CD4-positive, alpha-beta T cell treated with Interleukin-12 subunit alpha and Interleukin-12 subunit beta, for 1 hour (primary cell): ENCODE results near the gene DUOXA2.
A peak's percentile ranks its signal among the peaks of the same experiment; 100 is the strongest.

ENCODE experiments used
- DNase-seq: peaks from one replicate; pipeline ENCODE4 v3.0.0-alpha.2; 2020

Gene DUOXA2

DNA sequence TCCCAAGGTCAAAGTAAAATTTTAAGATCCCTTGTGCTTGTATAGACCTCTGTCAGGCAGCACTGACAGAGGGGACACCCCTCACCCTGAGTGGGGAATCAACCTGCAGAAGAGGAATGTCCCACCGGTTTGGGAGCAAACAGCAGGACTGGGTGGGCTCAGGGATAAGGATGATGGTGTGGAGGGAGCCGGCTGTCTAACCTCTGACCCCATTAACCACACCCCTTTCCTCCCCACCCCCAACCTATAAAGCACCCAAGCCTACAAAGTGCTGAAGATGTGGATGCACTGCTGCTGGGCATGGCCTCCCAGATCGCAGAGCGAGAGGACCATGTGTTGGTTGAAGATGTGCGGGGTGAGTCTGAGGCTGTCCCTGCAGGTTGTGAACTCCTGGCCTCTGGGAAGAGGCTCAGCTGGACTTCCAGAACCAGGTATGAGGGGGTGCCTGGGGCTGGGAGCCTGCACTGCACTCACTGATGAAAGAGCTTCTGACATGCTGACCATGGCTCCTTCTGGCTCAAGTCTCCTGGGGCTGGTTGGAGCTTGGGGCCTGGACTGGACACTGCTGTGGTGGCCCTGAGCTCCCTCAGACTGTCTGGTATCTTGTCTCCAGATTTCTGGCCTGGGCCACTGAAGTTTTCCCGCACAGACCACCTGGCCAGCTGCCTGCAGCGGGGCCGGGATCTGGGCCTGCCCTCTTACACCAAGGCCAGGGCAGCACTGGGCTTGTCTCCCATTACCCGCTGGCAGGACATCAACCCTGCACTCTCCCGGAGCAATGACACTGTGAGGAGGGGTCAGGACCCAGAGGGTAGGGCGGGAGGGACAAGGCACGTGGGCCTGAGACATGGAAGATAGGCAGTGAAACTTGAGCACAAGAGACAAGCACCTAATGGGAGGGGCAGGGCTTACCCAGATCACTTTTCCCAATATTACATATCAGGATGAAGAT is 25.0 kb downstream of the DUOXA2 start:
- no peak for DNase-seq

DNA sequence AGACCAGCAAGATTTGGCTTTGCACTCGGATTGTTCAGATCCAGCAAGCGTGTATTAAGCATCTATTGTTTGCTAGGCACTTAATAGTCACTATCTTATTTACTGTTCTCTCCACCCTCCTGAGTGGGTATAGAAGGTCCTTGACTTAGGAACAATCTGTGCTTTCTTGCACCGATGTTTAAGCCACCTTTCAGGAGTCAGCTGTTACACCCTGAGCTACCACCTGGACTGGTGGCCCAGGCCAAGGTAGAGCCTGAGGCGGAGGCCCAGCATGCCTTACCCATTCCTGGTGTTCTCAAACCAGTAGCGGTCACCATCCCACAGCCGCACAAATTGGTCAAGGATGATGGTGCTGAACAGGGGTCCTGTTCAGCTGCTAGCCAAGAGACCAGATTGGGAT is 25.6 kb downstream of the DUOXA2 start:
- DNase-seq = no peak

DNA sequence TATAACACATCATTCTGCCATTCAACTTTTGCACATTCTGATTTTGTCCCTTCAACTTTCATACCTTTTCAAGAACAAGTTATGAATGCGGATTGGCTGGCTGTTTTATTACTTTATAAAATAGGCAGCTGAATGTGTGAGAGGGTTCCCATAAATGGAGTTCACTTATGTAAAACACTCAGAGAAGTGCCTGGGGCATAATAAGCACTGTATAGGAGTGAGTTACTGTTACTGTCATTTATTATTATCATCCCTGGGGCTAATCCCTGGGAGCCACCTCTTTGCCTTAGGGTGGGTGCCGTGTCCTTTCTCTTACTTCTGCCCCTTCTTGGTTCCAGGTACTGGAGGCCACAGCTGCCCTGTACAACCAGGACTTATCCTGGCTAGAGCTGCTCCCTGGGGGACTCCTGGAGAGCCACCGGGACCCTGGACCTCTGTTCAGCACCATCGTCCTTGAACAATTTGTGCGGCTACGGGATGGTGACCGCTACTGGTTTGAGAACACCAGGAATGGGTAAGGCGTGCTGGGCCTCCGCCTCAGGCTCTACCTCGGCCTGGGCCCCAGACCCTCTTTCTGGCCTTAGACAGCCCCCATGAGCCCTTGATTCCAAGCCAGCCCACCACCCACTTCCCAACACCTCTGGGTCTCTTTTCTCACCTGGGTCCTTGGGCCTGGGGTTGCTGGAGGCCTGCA is 26.6 kb downstream of the DUOXA2 start:
- no peak for DNase-seq

DNA sequence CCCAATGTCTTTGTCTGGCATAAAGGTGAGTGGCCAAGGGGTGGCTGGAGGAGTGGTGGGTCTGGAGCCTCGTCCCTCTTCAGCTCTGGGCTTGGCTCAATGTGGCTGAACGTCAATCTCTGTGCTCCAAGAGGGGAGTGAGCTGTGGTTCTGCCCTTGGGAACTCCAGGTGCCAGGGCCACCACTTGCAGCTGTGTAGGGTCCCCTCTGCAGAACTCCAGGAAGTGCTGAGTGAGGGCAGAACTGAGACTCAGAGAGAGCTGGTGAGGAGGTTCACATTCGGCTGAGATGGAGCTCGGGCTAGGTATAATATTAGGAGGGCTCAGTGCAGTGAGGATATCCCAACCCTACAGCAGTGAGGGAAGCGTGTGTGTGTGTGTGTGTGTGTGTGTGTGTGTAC is 27.3 kb downstream of the DUOXA2 start:
- DNase-seq = no peak

DNA sequence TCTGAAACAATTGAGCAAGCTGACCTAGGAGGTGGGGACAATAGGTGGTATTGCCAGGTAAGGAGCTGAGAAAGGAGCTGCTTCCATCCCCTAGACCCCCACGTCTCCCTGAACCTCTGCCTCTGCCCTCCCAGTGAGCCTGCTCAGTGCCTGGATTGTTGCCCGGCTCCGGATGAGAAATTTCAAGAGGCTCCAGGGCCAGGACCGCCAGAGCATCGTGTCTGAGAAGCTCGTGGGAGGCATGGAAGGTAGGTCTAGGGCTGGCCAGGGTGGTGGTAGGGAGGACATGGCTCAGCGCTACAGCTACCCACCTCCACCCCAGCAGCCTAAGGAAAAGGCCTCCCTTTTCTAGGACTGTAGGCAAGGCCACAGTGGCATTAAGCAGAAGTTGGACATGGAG is 28.9 kb downstream of the DUOXA2 start:
- DNase-seq = no peak

DNA sequence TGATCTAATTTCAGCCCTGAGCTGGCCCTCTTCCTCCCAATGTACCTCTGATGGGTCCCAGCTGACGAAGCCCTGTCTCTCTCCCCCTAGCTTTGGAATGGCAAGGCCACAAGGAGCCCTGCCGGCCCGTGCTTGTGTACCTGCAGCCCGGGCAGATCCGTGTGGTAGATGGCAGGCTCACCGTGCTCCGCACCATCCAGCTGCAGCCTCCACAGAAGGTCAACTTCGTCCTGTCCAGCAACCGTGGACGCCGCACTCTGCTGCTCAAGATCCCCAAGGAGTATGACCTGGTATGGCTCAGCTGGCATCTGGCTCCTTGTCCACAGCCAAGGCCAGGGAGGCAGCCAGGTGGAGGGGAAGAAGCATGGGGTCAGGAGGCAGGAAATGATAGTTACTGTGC is 29.8 kb downstream of the DUOXA2 start:
- DNase-seq = no peak

DNA sequence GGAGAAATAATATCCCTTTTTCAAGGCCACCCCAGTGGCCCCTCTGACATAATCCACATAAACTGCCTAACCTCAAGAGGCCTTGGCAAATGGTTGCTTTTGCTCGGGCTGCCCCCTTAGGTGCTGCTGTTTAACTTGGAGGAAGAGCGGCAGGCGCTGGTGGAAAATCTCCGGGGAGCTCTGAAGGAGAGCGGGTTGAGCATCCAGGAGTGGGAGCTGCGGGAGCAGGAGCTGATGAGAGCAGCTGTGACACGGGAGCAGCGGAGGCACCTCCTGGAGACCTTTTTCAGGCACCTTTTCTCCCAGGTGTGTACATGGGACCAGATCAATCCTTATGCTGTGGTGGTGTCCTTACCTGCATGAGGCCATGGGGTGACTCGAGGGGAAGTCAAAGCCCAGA is 30.6 kb downstream of the DUOXA2 start:
- DNase-seq = no peak

DNA sequence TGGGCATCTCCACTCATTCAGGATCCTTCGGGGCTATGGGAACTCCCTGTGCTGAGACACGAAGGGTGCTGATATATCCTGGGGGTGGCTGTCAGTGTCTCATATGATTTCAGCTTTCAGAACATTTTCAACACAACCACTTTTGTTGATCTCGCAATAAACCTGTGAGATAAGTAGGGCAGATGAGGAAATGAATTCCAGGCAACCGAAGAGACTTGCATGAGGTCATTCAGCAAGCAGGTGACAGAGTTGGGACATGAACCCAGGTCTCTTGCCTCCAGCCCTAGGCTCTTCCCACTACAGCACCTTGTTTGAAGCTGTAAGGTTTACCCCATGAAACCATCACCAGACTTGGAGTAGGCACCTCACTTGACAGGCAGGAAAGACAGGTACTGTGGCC is 32.3 kb downstream of the DUOXA2 start:
- DNase-seq = no peak

DNA sequence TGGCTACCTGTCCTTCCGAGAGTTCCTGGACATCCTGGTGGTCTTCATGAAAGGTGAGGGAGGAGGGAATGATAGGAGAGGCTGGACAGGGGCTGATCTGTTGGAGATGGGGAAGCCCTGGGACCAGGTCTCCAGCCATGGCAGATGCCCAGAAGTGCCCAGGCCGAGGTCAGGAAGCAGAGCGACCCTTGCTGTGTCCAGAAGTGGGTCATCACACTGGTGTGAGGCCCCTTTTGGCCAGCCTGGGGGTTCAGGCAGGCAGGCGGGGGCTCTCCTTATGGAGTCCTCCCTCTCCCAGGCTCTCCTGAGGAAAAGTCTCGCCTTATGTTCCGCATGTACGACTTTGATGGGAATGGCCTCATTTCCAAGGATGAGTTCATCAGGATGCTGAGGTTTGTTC is 33.5 kb downstream of the DUOXA2 start:
- no peak for DNase-seq

DNA sequence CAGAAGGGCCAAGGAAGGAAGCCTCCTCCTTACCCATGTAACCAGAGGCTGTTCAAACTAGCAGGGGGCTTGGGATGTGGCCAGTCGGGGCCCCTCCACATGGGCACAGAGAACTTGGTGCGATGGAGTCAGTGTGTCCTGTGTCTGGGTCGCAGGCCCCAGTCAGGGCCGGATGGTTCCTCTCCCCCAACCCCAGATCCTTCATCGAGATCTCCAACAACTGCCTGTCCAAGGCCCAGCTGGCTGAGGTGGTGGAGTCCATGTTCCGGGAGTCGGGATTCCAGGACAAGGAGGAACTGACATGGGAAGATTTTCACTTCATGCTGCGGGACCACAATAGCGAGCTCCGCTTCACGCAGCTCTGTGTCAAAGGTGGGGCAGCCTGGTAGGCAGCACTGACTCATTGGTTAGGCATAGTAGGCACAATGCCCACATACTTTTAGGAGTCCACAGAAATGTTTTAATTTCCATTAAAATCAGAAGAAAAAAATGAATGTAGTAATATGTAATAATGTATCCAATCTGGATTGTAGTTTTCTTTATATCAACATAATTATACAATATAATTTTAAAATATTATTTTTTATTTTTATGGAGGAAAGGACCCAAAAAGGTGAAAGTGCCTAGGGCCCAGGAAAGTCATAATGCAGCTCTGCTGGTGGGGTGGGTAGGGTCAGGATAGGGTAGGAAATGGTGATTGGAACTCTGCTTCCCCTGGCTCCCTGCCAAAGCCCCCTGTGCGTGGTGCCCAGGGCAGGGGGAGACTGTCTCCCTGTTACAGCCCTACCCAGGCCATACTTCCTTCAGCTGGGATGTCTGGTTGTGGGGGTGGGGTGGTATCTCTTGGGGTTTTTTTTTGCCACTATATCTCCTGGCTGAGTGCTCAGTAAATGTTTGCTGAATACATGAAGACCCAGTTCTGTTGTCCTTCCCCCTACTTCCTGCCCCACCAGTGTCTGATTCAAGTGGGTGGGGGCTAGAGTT is 34.2 kb downstream of the DUOXA2 start:
- DNase-seq = no peak

DNA sequence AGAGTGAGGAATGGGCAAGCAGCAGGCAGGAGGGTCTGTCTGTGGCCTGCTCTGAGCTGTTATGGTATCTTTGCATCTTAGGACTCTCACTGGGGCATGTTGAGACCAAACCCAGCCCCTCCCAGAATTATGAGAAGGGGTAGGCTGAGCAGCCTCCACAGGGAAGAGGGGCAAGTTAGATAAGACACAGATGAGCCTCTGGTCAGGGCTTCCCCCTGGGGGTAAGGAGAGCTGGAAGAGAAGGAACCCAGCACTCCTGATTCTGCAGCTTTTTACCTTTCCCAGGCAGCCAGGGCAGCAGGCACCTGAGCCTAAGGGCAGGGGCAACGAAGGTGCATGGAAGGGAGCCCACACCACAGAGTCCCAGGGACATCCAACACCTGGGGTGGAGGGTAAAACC is 34.9 kb downstream of the DUOXA2 start:
- no peak for DNase-seq

DNA sequence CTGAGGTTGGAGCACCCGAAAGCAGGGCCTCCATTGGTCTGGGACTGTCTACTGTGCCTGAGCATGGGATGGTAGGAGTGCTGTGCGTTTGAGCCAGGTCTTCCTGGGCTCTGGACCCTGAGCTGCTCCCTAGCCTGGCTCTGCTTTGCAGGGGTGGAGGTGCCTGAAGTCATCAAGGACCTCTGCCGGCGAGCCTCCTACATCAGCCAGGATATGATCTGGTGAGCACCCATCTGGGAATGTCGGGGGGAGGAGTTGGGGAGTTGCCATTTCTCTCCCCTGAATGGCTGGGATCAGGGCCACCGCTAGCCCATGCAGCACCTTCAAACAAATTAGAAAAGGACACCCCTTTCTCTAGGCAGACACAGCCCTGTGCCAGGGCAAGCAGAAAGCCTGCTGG is 36.4 kb downstream of the DUOXA2 start:
- no peak for DNase-seq

DNA sequence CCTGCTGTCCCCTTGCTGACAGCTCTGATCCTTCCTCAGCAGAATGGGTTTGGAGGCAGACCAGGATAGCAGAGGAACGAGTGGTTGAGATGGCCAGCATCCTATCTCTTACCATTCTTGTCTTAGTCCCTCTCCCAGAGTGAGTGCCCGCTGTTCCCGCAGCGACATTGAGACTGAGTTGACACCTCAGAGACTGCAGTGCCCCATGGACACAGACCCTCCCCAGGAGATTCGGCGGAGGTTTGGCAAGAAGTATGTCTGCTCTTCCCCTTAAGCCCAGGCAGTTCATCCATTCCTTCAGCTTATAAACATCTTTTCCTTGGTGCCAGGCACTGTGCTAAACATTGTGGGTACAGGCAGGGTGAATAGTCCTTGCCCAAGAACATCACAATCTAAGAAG is 36.9 kb downstream of the DUOXA2 start:
- no peak for DNase-seq

DNA sequence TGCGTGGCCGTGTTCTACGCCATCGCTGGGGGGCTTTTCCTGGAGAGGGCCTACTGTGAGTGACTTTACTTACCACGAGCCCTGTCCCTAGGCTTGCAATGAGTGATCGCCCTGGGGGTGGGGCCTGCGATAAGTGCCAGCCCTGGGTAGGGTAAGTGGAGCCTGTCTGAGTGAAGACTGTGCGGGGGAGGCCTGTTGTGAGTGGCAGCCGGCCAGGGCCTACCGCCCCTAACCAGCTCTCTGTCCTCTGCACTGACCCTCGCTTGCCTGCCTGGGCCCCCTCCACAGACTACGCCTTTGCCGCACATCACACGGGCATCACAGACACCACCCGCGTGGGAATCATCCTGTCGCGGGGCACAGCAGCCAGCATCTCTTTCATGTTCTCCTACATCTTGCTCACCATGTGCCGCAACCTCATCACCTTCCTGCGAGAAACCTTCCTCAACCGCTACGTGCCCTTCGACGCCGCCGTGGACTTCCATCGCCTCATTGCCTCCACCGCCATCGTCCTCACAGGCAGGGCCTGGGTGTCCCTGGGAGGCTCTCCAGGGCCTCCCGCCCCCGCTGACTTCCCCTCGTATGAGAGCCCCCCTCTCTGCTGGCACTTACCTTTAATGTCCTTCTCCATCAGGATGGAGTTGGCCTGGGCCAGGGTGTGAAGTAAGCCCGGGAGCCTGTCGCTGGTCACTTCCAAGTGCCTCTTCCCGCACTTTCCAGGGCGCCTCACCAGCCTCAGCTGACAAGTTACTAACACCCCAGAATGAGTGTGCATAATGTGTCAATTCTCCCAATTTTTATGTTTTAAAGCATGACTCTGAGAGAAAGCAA is 38.1 kb downstream of the DUOXA2 start:
- DNase-seq = no peak

DNA sequence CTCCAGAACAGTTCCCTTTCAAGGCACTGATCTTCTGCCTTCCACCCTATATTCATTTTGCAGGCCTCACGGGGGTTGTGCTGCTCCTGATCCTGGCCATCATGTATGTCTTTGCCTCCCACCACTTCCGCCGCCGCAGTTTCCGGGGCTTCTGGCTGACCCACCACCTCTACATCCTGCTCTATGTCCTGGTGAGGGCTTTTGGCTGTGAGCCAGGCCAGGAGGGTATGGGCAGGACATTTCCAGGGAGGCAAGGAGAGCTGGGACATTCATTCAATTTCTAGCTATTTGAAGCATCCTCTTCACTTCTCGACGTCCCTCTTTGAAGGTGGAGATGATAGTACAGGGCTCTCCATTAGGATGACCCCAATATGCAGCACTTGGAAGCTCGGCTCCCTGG is 41.6 kb downstream of the DUOXA2 start:
- no peak for DNase-seq

DNA sequence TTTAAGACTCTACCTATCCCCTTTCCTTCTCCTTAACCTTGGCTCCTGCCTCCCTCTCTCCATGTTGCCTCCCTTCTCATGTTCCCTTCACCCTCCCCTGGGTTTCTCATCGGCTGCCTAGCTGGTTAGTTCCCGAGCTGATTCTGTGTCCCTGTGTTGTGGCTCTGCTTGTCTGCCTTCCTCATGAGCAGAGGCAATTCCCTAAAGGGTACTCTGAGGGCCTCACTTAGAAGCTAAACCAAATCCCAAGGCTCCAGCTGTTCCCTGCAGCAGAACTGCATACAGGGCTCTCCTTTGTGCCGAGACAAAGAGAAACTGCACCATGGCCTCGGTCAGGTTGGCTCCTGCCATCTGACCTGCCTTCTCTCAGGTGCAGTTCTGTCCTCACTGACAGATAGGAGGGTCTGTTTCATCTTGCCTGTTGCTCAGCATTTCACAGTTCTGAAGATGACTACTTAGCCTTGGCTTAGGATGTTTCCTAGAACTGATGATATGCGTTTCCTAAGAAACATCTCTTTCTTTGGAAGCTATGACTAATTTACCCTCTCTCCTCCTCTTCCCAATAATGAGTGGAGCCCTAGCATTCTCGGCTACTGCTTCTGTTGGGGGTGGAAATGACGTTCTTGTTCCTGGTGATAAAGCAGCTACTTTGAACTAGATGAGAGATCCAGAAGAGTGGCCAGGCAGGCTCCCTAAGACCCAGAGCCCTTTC is 42.8 kb downstream of the DUOXA2 start:
- DNase-seq = no peak

DNA sequence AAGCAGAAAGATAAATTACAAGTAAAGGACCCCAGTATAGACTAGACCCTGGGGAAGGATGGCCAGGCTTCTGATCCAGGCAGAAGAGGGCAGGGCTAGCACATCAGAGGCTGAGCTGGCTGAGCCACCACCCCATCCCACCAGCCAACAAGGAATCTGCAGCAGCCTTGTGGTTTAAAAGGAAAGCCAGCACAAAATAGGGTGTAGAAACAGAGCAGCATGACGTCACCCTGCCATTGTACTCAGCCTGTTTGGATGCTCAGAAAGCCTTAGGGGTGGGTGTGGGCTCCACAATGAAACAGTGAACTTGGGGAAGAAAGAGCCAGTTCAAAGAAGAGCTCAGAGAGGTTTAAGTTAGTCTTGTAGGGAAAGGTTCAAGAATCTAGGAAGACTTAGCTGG is 43.8 kb downstream of the DUOXA2 start:
- no peak for DNase-seq

DNA sequence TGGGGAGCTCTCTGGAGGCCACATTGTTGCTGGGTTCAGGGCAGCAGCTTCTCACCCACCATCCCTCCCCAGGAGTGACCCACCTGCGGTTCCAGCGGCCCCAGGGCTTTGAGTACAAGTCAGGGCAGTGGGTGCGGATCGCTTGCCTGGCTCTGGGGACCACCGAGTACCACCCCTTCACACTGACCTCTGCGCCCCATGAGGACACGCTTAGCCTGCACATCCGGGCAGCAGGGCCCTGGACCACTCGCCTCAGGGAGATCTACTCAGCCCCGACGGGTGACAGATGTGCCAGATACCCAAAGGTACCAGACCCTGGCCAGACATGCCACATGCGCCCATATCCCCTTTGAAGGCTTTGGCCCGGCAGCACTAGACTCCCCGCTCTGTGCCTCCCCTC is 47.5 kb downstream of the DUOXA2 start:
- DNase-seq = no peak

DNA sequence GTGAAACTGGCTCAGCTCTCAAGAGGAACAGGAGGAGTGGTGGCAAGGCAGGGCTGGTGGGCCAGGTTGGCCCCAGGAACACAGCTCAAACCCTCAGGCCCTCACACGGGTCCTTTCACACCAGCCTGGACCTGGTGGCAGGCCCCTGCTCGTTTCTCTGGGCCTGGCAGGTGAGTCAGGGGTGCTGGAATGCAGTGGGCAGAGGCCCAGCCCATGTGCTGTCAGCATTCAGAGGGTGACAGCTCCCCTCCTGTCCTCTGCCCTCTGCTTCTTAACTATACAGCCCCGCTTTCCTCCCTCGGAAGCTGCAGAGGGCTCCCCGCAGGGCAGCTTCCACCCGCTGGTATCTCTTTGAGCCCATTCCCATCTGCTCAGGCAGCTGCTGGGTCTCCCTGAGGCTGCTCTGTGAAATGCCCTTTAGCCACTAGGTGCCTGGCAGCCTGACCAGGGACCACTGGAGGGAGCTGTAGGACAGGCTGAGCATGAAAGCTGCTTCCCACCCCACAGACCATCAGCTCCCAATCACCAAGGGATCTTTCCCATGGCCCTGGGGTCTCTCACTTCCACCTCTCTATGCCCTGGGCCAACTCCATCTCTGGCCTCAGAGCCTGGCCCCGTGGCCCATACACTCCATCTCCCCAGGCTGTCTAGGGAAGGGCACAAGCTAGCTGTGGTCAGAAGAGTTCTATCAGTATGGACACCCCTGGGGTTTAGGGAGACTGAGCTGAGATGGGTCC is 48.8 kb downstream of the DUOXA2 start:
- peak; percentile 67 for DNase-seq

DNA sequence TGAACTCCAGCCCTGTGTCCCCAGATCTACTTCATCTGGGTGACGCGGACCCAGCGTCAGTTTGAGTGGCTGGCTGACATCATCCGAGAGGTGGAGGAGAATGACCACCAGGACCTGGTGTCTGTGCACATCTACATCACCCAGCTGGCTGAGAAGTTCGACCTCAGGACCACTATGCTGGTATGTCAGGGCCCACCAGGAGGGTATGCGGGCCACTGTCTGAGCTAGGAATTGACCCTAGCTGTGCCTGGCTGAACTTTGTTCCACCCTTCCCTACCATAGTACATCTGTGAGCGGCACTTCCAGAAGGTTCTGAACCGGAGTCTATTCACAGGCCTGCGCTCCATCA is 49.4 kb downstream of the DUOXA2 start:
- no peak for DNase-seq

DNA sequence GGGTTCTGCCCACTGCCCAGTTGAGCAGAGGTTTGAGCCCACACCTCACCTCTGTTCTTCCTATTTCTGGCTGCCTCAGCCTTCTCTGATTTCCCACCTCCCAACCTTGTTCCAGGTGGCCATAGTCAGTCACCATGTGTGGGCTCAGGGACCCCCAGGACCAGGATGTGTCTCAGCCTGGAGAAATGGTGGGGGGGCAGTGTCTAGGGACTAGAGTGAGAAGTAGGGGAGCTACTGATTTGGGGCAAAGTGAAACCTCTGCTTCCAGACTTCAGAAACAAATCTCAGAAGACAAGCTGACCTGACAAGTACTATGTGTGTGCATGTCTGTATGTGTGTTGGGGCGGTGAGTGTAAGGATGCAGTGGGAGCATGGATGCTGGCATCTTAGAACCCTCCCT is 50.8 kb downstream of the DUOXA2 start:
- no peak for DNase-seq
